VCaP (cell line): Measurements from ENCODE around the gene SCAF4.
"Not testable (repeated sequence)": the region's sequence is repeated elsewhere in the genome, so short reads cannot be mapped to it uniquely, and the experiment has no call there.

ENCODE experiments used
- H3K27ac ChIP-seq: fragments of 450-650 bp; 2 replicates; pipeline ENCODE4 v1.5.1; 2017
- TF ChIP-seq, protein P1 (sequence below): fragments of 450-650 bp; conservative IDR thresholded peaks from 2 replicates; pipeline ENCODE4 v1.5.1; 2017; ENCODE audit warnings: mild to moderate bottlenecking, moderate library complexity

SCAF4 gene

GRCh38 chr21:31753949-31754707 is 22.2 kb upstream of the SCAF4 start:
- no peak overlapping the region for H3K27ac ChIP-seq
- TF ChIP-seq, protein P1, sequence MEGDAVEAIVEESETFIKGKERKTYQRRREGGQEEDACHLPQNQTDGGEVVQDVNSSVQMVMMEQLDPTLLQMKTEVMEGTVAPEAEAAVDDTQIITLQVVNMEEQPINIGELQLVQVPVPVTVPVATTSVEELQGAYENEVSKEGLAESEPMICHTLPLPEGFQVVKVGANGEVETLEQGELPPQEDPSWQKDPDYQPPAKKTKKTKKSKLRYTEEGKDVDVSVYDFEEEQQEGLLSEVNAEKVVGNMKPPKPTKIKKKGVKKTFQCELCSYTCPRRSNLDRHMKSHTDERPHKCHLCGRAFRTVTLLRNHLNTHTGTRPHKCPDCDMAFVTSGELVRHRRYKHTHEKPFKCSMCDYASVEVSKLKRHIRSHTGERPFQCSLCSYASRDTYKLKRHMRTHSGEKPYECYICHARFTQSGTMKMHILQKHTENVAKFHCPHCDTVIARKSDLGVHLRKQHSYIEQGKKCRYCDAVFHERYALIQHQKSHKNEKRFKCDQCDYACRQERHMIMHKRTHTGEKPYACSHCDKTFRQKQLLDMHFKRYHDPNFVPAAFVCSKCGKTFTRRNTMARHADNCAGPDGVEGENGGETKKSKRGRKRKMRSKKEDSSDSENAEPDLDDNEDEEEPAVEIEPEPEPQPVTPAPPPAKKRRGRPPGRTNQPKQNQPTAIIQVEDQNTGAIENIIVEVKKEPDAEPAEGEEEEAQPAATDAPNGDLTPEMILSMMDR: no peak

DNA sequence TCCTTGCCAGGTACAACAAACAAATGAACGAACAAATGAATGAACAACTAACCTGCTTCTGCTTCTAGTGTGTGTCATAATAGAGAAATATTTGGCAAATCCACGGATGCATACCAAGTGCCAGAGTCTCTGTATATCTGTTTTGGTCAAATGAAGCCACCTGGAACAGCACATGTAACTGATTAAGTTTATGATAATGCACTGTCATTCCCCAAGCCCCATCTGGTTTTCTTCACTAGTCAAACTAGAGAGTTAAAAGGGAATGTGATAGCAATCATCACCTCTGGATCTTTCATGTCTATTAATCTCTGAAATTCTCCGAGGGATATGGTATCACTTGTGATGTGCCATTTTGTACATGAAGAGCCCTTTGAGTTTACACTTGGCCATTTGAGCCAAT is 21.0 kb upstream of the SCAF4 start:
- TF ChIP-seq, protein P1: no peak

DNA sequence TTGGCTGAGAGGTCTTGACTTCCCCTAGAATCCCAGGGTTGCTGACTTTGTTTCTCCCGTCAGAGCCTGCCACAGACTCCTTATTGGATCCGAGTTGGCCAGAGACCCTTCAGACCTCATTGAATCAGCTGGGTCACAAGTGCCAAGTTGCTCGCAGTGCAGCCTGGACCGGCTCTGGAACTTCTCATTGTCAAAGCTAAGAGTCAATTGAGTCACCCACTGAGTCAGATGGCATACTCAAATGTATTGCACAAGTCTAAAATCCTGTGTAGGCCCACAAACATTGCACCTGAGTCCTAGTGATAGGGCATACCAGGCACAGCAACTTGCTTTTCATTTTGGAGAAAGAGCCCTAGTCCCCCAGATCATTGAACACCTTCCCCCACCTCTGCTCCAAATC is 20.4 kb upstream of the SCAF4 start:
- H3K27ac ChIP-seq: no peak overlapping the region
- TF ChIP-seq, protein P1: no peak

More for the DNA sequence above, 21.0 kb upstream of the SCAF4 start:
- no peak overlapping the region for H3K27ac ChIP-seq

- H3K27ac ChIP-seq: no peak overlapping the region
- TF ChIP-seq, protein P1: no peak
Measured at GRCh38 chr21:31750843-31751242, 18.9 kb upstream of the SCAF4 start.

DNA sequence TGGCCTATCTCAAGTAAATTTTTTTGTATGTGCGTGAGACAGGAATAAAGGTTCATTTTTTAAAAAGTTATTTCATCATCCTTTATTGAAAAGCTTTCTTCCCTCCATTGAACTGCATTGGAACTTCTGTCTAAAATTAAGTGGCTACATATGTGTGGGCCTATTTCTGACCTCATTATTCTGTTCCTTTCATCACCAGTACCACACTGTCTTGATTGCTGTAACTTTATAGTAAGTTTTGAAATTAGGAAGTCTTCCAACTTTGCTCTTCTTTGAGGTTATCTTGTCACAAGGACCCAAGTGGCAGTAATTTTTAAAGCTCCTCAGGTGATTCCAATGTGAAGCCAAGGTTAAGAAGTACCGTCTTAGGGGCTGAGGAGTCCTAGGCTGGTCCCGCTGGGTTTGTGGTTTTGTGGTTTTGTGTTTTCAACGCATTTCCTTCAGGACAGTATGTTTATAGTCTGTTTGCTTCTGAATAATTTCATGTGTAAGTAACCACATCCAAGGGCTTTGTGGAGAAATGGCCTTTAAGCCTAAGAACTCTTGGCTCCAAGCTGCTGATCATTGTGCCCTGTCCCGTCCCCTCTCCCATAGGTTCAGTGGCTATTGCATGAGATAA is 12.4 kb upstream of the SCAF4 start:
- TF ChIP-seq, protein P1: no peak
- no peak overlapping the region for H3K27ac ChIP-seq

GRCh38 chr21:31743712-31744111 is 11.8 kb upstream of the SCAF4 start:
- TF ChIP-seq, protein P1: no peak
- no peak overlapping the region for H3K27ac ChIP-seq

DNA sequence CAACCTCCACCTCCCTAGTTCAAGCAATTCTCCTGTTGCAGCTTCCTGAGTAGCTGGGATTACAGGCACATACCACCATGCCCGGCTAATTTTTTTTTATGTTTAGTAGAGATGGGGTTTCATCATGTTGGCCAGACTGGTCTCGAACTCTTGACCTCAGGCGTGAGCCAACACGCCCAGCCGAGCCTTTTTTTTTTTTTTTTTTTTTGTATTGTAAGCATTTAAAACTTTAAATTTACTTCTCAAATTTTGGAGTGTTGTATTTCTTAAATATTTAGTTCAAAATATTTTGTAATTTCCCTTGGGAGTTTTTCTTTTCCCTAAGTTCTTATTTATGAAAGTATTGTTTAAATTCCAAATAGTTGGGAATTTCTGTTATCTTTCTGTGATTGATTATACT is 9.2 kb upstream of the SCAF4 start:
- TF ChIP-seq, protein P1: no peak
- no peak overlapping the region for H3K27ac ChIP-seq

DNA sequence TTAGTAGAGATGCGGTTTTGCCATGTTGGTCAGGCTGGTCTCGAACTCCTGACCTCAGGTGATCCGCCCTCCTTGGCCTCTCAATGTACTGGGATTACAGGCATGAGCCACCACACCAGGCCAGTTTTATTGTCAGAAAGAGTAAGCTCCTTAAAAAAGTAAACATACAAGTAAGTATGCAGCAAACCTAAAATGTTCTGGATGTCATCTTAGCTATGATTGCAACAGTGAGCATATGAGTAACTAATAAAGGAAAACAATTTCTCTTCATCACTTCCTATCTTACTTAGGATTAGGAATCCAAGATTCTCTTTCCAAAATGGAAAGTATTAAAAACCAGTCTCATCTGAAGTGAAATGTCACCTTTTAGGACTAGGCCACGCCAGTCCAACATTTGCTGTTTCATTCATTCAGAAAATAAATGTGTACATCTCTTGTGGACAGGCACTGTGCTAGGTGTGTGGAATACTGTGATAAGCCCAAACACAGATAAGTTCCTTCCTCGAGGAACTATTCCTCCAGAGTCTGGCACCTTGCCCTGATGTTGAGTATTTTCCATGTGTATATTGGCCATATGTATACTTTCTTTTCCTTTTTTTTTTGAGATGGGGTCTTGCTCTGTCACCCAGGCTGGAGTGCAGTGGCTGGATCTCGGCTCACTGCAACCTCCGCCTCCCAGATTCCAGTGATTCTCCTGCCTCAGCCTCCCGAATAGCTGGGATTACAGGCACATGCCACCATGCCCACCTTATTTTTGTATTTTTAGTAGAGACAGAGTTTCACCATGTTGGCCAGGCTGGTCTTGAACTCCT is 5.9 kb upstream of the SCAF4 start:
- not testable (repeated sequence) for H3K27ac ChIP-seq
